ENCODE results near the gene UNC80. TPM values are rescaled to one million over a fixed set of nuclear protein-coding genes. Genes with fewer than 3 reads are reported as not detected.

The UNC80 gene
- polyA plus RNA-seq, 3 donors, result under 0.01 TPM; not detected in 2

DNA sequence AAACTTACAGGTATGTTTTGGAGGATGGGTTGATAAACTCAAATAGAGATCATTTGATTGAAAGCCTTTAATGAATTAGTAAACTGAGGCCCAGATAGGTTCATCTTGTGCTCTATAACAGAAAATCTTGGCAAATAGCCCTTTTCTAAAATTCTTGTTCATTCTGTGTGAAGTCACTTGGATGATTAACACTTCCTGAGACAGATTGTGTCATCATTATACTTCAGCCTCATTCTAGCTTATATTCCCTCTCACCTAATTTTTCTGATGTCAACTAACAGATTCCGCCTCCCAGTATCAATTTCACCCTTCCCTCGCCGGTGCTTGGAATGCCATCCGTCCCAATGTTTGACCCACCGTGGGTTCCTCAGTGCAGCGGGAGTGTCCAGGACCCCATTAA lies 146.6 kb downstream of the UNC80 start:
- H3K4me3 ChIP-seq (replicated peaks in 1 of 3; ENCODE audit: low read depth in 2 of 3, low read length in 3 of 3), result no peak overlapping the region
- Mint-ChIP-seq H3K9me3 (peaks cover 0 to 4% (median 0%) of the 10 kb centered on the region in 7 donors), H3K4me1 (no peaks in the 10 kb centered on the region), H3K4me3 (no peak overlapping the region), H3K36me3 (no peaks in the 10 kb centered on the region), H3K27ac (no peak overlapping the region), H3K27me3 (ENCODE audit: low read depth in 3 of 3) (peaks cover 0 to 6% (median 5%) of the 10 kb centered on the region in 3 donors)
- H3K36me3 ChIP-seq (replicated peaks in 1 of 2; ENCODE audit: control insufficient read depth in 1 of 2, insufficient read depth in 2 of 2, low read length in 2 of 2), result no peaks in the 10 kb centered on the region
- H3K9me3 ChIP-seq (replicated peaks in 1 of 2; ENCODE audit: control insufficient read depth in 1 of 2, insufficient read depth in 1 of 2, low read length in 2 of 2), result no peaks in the 10 kb centered on the region
- H2AFZ ChIP-seq (ENCODE audit: insufficient read depth, low read depth, low read length, poor library complexity, severe bottlenecking), result no peak overlapping the region
- no peaks in the 10 kb centered on the region for H3K4me1 ChIP-seq (ENCODE audit: control insufficient read depth in 1 of 2, insufficient read depth in 2 of 2, low read length in 2 of 2)
- TF ChIP-seq, protein P1, sequence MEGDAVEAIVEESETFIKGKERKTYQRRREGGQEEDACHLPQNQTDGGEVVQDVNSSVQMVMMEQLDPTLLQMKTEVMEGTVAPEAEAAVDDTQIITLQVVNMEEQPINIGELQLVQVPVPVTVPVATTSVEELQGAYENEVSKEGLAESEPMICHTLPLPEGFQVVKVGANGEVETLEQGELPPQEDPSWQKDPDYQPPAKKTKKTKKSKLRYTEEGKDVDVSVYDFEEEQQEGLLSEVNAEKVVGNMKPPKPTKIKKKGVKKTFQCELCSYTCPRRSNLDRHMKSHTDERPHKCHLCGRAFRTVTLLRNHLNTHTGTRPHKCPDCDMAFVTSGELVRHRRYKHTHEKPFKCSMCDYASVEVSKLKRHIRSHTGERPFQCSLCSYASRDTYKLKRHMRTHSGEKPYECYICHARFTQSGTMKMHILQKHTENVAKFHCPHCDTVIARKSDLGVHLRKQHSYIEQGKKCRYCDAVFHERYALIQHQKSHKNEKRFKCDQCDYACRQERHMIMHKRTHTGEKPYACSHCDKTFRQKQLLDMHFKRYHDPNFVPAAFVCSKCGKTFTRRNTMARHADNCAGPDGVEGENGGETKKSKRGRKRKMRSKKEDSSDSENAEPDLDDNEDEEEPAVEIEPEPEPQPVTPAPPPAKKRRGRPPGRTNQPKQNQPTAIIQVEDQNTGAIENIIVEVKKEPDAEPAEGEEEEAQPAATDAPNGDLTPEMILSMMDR (IDR thresholded peaks at IDR 0.05), result no peak
- H3K4me2 ChIP-seq (replicated peaks; ENCODE audit: extremely low read depth, low read length, poor library complexity, severe bottlenecking), result no peak overlapping the region
- H3K27me3 ChIP-seq (ENCODE audit: control insufficient read depth in 2 of 2, insufficient read depth in 2 of 2, low read length in 2 of 2), result no peaks in the 10 kb centered on the region
- no peaks in the 10 kb centered on the region for H3K79me2 ChIP-seq (ENCODE audit: insufficient read depth, low read length)
- intact Hi-C loops (cut with micrococcal nuclease), result no loop called here
- no peak for DNase-seq
- no peaks in the 10 kb centered on the region for H4K20me1 ChIP-seq (ENCODE audit: insufficient read depth, low read length)
- H3K27ac ChIP-seq (ENCODE audit: low read depth in 1 of 2, low read length in 2 of 2), result no peak overlapping the region
- no peak overlapping the region for H3K9ac ChIP-seq (ENCODE audit: insufficient read depth, low read length, poor library complexity, severe bottlenecking)
- WGBS (ENCODE audit: insufficient coverage), result 98% methylated on average over 4 of the region's 6 CpGs

DNA sequence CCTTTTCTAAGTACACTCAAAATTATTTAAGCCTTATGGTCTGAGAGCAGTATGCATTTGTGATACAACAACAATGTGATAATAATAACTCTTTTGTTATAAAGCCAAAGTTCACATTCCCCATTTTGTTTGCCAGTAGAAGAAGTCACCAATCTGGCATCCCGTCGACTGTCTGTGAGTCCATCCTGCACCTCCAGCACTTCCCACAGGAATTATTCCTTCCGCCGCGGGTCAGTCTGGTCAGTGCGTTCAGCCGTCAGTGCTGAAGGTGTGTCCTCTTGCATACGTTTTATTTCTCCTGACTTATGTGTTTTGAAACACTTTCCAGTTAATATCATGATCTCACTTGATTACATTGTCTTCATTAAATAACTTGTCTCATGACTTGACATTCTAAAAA lies 150.5 kb downstream of the UNC80 start:
- Mint-ChIP-seq H3K4me1 (no peaks in the 10 kb centered on the region), H3K36me3 (no peaks in the 10 kb centered on the region), H3K27me3 (ENCODE audit: low read depth in 3 of 3) (peaks cover 4 to 8% (median 5%) of the 10 kb centered on the region in 3 donors), H3K27ac (no peak overlapping the region), H3K4me3 (no peak overlapping the region), H3K9me3 (peaks cover 0 to 2% (median 0%) of the 10 kb centered on the region in 7 donors)
- Histone ChIP-seq H3K9ac (ENCODE audit: insufficient read depth, low read length, poor library complexity, severe bottlenecking) (no peak overlapping the region), H2AFZ (ENCODE audit: insufficient read depth, low read depth, low read length, poor library complexity, severe bottlenecking) (no peak overlapping the region), H3K27ac (ENCODE audit: low read depth in 1 of 2, low read length in 2 of 2) (no peak overlapping the region), H3K36me3 (replicated peaks in 1 of 2; ENCODE audit: control insufficient read depth in 1 of 2, insufficient read depth in 2 of 2, low read length in 2 of 2) (no peaks in the 10 kb centered on the region), H3K79me2 (ENCODE audit: insufficient read depth, low read length) (no peaks in the 10 kb centered on the region), H4K20me1 (ENCODE audit: insufficient read depth, low read length) (no peaks in the 10 kb centered on the region), H3K9me3 (replicated peaks in 1 of 2; ENCODE audit: control insufficient read depth in 1 of 2, insufficient read depth in 1 of 2, low read length in 2 of 2) (no peaks in the 10 kb centered on the region), H3K4me2 (replicated peaks; ENCODE audit: extremely low read depth, low read length, poor library complexity, severe bottlenecking) (no peak overlapping the region), H3K4me3 (replicated peaks in 1 of 3; ENCODE audit: low read depth in 2 of 3, low read length in 3 of 3) (no peak overlapping the region), H3K4me1 (ENCODE audit: control insufficient read depth in 1 of 2, insufficient read depth in 2 of 2, low read length in 2 of 2) (no peaks in the 10 kb centered on the region), H3K27me3 (ENCODE audit: control insufficient read depth in 2 of 2, insufficient read depth in 2 of 2, low read length in 2 of 2) (no peaks in the 10 kb centered on the region)
- 75% methylated on average over 3 of the region's 8 CpGs for WGBS (ENCODE audit: insufficient coverage)
- TF ChIP-seq, protein P1 (IDR thresholded peaks at IDR 0.05), result no peak
- no peak for DNase-seq
- intact Hi-C loops (cut with micrococcal nuclease), result no loop called here
